ENCODE measurements around the gene ZNF649. TPM values are rescaled to one million over a fixed set of nuclear protein-coding genes. Genes with fewer than 3 reads are reported as not detected.

ZNF649 gene
- total RNA-seq, 3 donors from 2014 or later (not counting 1 experiment from before 2014, with no cell fraction given), result 11.0 to 16.1 (median 12.3) TPM

- H3K27ac Mint-ChIP-seq, result no peak overlapping the region
- H3K27me3 Mint-ChIP-seq (ENCODE audit: low read depth in 2 of 2), result no peaks in the 10 kb centered on the region
- Histone ChIP-seq H3K4me3 (ENCODE audit: low read length) (no peak overlapping the region), H3K9me3 (ENCODE audit: control insufficient read depth, insufficient read depth, low read length) (peaks cover 78% of the 10 kb centered on the region), H3K4me1 (ENCODE audit: control insufficient read depth, insufficient read depth, low read length) (no peaks in the 10 kb centered on the region), H3K27ac (ENCODE audit: low read length) (no peak overlapping the region), H3K27me3 (ENCODE audit: control insufficient read depth, insufficient read depth, low read length) (no peaks in the 10 kb centered on the region), H3K36me3 (ENCODE audit: control insufficient read depth, insufficient read depth, low read length) (peaks cover 24% of the 10 kb centered on the region)
- no peak for TF ChIP-seq CTCF (IDR thresholded peaks at IDR 0.05)
- intact Hi-C loops (cut with micrococcal nuclease), result no loop called here
- no peak for ATAC-seq
- WGBS (ENCODE audit: insufficient coverage), result no CpG with 5 or more reads among the region's 4 CpGs
- no peak for DNase-seq
- H3K36me3 Mint-ChIP-seq, result peaks cover 92% of the 10 kb centered on the region
- H3K4me1 Mint-ChIP-seq, result no peaks in the 10 kb centered on the region
- no peak overlapping the region for H3K4me3 Mint-ChIP-seq
- H3K9me3 Mint-ChIP-seq, result peaks cover 34 to 55% of the 10 kb centered on the region in 2 donors
Observed at GRCh38 chr19:51873097-51873496, 31.7 kb downstream of the ZNF649 start.

GRCh38 chr19:51861870-51862622 lies 42.8 kb downstream of the ZNF649 start:
- no peak overlapping the region for H3K4me3 Mint-ChIP-seq
- no peak for ATAC-seq
- no peaks in the 10 kb centered on the region for H3K27me3 ChIP-seq (ENCODE audit: control insufficient read depth, insufficient read depth, low read length)
- H3K27ac Mint-ChIP-seq, result no peak overlapping the region
- intact Hi-C loops (cut with micrococcal nuclease), result no loop called here
- H3K27ac ChIP-seq (ENCODE audit: low read length), result no peak overlapping the region
- H3K4me1 ChIP-seq (ENCODE audit: control insufficient read depth, insufficient read depth, low read length), result no peaks in the 10 kb centered on the region
- peaks cover 49% of the 10 kb centered on the region for H3K36me3 Mint-ChIP-seq
- H3K4me3 ChIP-seq (ENCODE audit: low read length), result no peak overlapping the region
- H3K36me3 ChIP-seq (ENCODE audit: control insufficient read depth, insufficient read depth, low read length), result no peaks in the 10 kb centered on the region
- 100% methylated on average over 2 of the region's 2 CpGs for WGBS (ENCODE audit: insufficient coverage)
- TF ChIP-seq CTCF (IDR thresholded peaks at IDR 0.05), result no peak
- no peaks in the 10 kb centered on the region for H3K4me1 Mint-ChIP-seq
- H3K9me3 Mint-ChIP-seq, result peaks cover 12 to 36% of the 10 kb centered on the region in 2 donors
- no peaks in the 10 kb centered on the region for H3K27me3 Mint-ChIP-seq (ENCODE audit: low read depth in 2 of 2)
- peaks cover 58% of the 10 kb centered on the region for H3K9me3 ChIP-seq (ENCODE audit: control insufficient read depth, insufficient read depth, low read length)
- DNase-seq, result no peak

Other genes starting within 250 kb of the ZNF649 start
- 1 to 10 TPM; 2.2 to 9.4 (median 3.7) TPM for gene SPACA6, start 211.7 kb downstream of the ZNF649 start, total RNA-seq
- gene HAS1, start 181.0 kb downstream of the ZNF649 start, total RNA-seq, result not detected
- gene FPR1, start 153.1 kb downstream of the ZNF649 start, total RNA-seq, result 10 to 100 TPM in 1 of 3 donors, 1 to 10 TPM in 2; 3.4 to 20.2 (median 6.4) TPM
- 1 to 10 TPM in 1 of 3 donors, under 1 TPM in 2; 0.28 to 2.1 (median 0.59) TPM for gene FPR2, start 143.8 kb downstream of the ZNF649 start, total RNA-seq
- under 1 TPM in 1 of 3 donors, not detected in 2; 0.28 TPM for gene FPR3, start 109.9 kb downstream of the ZNF649 start, total RNA-seq
- 10 to 100 TPM in 2 of 3 donors, 1 to 10 TPM in 1; 8.5 to 15.6 (median 12.4) TPM for gene ZNF577, start 17.1 kb downstream of the ZNF649 start, total RNA-seq
- 1 to 10 TPM; 1.8 to 3.9 (median 2.5) TPM for gene ZNF613, start 22.5 kb upstream of the ZNF649 start, total RNA-seq
- 10 to 100 TPM; 32.3 to 46.9 (median 36.6) TPM for gene ZNF350, start 81.8 kb upstream of the ZNF649 start, total RNA-seq
- 10 to 100 TPM; 15.4 to 26.3 (median 19.9) TPM for gene ZNF615, start 103.2 kb upstream of the ZNF649 start, total RNA-seq
- gene ZNF614, start 123.4 kb upstream of the ZNF649 start, total RNA-seq, result 1 to 10 TPM; 4.3 to 9.2 (median 5.7) TPM
- 10 to 100 TPM; 19.7 to 33.7 (median 32.4) TPM for gene ZNF432, start 143.8 kb upstream of the ZNF649 start, total RNA-seq
- 10 to 100 TPM; 32.4 to 47.7 (median 47.4) TPM for gene ZNF841, start 190.7 kb upstream of the ZNF649 start, total RNA-seq
- gene ZNF616, start 234.9 kb upstream of the ZNF649 start, total RNA-seq, result 1 to 10 TPM; 3.8 to 7.1 (median 4.8) TPM

Data from natural killer cell (primary cell).